ENCODE data around the gene ARHGAP6.

The ARHGAP6 gene, protein sequence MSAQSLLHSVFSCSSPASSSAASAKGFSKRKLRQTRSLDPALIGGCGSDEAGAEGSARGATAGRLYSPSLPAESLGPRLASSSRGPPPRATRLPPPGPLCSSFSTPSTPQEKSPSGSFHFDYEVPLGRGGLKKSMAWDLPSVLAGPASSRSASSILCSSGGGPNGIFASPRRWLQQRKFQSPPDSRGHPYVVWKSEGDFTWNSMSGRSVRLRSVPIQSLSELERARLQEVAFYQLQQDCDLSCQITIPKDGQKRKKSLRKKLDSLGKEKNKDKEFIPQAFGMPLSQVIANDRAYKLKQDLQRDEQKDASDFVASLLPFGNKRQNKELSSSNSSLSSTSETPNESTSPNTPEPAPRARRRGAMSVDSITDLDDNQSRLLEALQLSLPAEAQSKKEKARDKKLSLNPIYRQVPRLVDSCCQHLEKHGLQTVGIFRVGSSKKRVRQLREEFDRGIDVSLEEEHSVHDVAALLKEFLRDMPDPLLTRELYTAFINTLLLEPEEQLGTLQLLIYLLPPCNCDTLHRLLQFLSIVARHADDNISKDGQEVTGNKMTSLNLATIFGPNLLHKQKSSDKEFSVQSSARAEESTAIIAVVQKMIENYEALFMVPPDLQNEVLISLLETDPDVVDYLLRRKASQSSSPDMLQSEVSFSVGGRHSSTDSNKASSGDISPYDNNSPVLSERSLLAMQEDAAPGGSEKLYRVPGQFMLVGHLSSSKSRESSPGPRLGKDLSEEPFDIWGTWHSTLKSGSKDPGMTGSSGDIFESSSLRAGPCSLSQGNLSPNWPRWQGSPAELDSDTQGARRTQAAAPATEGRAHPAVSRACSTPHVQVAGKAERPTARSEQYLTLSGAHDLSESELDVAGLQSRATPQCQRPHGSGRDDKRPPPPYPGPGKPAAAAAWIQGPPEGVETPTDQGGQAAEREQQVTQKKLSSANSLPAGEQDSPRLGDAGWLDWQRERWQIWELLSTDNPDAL (N-terminal part only)

DNA sequence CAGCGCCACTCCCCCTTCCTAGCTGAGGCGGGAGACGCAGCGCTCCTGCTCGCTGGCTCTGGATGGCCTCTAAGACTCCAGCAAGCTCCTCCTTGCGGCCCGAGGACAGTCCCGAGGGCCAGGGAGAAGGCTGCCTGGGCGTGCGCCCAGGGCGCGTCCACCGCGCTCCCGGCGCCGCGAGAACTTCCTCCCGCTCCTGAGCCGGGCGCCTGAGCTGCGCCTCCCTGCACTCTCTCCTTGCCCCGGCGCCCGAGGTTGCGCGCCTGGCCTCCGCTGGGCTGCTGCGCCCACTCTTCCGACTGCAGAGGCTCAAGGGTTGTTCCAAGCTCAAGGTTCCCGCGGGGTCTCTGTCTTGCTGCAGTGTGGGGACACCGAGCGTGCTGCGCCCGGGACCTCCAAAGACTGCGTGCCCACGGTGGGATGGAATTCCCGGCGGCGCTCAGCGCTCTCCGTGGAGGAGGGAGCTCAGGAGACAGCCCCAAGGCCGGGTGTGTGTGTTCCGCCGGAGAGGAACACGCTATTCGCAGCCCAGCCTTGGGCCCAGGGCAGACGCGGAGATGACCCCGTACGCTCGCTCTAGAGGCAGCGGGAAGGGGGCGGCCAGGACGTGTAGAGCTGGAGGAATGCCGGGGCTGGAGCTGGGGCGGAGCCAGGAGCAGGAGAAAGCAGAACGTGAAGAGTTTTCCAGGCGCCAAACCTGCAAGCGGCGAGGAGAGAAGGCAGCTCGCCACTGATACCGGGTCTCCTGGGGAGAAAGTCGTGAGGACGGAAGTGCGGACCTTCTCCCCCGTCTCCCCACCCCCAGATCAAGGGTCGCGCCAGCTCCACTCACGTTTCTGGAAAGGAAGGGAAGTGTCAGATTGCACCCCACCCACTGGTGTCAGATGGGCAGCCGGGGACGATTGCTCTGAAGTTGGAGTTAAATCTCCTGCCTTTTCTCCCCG is at the start of gene ARHGAP6:
ARHGAP6 (minus strand) TSS at position 753 of the 944 bp plus-strand sequence. CDS start 1,092 bp downstream, outside the sequence.
- DNase-seq (ENCODE audit: low read depth, low spot score), result peak; percentile 87

DNA sequence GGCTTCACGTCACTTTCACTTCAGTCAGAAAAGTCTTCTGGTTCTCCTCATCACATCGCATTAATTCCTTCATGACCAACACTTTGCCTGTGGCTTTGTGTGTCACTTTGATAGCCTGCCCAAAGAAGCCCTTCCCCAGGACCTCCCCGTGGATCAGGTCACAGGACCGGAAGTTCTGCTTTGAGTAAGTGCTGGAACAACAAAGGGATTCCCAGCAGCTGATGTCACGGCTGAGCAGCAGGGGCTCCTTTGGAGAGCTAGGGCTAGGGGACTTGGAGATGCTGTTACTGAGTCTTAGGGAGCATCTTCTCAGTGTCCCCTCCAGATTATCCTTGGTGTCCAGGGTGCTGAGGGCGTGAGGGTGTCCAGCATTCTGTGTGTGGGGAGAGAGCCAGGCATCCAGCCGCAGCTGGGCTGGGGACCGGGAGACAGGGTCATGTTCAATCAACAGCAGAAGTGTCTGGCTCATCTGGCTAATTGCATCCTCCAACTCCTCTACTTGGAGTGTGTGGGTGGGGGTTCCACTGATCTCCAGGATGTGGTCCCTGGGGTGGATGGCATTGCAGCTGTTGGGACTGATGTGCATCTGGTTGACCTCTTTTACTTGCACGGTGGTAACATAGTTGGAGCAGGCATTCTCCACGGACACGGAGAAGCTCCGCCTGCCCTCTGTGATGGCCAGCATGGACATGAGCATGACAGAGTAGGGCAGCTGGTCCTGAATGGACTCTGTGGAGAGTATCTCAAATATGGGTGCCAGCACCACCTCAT is 39.2 kb upstream of the ARHGAP6 start:
- DNase-seq (ENCODE audit: low read depth, low spot score), result peak; percentile 66

GRCh38 chrX:11703855-11704254 is 38.1 kb upstream of the ARHGAP6 start:
- DNase-seq (ENCODE audit: low read depth, low spot score), result no peak

DNA sequence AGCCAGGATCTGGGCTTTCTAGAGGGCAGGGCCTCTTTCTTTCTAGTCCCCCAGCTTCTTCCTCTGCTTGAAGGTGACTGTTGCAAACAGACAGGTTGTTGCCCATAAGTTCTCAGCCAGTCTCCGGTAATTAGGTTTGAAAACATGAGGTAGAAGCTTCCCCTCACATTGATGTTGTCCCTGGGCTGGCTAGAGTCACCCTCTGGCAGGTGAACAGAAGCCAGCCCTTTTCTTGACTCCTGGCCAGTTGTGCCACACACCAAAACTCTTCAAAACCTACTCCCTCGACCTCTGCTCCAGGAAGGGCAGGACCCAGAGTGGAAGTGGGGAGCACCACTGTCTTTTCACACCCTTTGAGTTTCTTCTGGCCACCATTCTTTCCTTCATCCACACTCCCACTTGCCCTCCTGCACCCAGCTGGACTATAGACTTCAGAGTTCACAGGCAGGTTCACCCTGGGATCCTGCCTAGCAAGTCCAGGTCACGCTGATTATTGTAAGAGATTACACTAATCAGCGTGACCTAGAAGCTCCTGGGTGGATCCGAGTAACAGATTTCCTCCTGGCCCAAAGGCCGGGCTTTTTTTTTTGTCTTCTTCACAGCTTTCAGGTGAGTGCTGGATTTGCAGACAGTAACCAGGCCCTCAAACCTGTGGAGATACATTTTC is 37.4 kb upstream of the ARHGAP6 start:
- no peak for DNase-seq (ENCODE audit: low read depth, low spot score)

DNA sequence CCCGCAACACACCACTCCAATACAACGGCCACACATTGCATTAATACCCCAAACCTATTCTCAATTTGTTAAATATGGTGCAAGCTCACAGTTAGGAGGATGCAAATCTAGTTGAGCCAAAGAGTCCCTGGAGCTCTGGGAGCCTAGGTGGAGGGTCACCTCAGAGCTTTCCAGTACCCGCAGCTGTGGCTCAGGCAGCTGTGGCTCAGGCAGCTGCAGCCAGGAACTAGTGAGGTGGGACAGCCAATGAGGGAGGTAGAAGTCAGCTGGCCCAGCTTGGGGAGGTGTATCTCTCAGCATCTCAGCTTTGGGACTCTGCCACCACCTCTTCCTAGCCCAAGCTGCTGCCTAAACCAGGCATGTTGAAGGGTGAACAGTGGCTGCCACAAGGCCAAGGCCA is 36.7 kb upstream of the ARHGAP6 start:
- no peak for DNase-seq (ENCODE audit: low read depth, low spot score)

- no peak for DNase-seq (ENCODE audit: low read depth, low spot score)
Measured at GRCh38 chrX:11698702-11699101, 33.0 kb upstream of the ARHGAP6 start.

- DNase-seq (ENCODE audit: low read depth, low spot score), result no peak
Measured at GRCh38 chrX:11688201-11688600, 22.5 kb upstream of the ARHGAP6 start.

DNA sequence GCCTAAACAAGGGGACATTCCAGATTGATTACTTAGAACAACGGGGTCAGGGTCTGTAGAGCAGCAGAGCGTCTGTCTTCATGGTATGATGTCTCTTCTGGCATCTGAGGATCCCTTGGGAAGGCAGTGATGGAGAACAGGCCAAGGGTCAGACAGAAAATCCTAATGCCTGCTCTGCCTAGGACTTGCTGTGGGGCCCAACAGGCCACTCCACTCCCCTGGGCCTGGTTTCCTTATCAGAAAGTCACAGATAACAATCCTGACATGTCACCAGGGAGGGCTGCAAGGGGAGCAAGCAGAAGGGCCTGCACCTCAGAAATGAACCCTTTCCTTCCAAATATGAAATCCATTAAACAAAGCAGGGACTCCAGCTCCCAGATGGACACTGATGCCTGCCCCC is 21.4 kb upstream of the ARHGAP6 start:
- DNase-seq (ENCODE audit: low read depth, low spot score), result peak; percentile 64

GRCh38 chrX:11683057-11683456 is 17.3 kb upstream of the ARHGAP6 start:
- DNase-seq (ENCODE audit: low read depth, low spot score), result no peak

DNA sequence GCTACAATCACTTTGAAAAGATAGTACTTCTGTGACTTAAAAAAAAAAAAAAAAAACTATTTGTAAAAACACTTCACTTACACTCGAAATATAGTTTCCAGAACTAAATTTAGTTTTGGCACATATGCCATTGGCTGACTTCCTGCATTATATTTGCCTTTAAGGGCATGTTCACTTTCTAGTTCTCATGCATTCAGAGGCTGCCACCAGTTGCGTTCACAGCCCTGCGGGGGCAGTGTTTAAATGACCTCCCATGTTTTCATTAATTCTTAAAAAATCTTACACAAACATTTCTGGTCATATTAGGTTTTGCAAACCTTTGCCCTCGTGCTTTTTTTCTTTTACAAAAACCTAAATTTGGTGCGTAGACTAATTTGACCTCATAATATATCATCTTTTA is 12.4 kb upstream of the ARHGAP6 start:
- DNase-seq (ENCODE audit: low read depth, low spot score), result no peak

GRCh38 chrX:11672213-11672612 is 6.5 kb upstream of the ARHGAP6 start:
- DNase-seq (ENCODE audit: low read depth, low spot score), result no peak

DNA sequence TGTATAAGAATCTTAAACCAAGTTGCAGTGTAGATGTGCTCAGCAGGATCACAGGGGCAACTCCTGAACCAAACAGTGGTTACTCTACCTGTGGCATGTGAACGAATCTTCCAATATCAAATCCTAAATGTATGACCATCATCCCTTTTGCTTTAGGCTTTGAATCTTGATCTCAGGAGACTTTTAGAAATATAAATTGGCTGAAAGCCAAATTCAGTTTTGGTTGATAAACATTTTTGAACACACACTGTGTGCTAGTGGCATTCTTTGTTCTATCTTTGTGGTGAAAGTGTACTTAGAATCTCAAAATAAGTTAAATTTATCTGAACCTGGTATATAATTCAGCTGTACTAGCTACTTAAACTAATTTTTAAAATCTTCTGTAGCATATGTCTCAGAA is 4.6 kb upstream of the ARHGAP6 start:
- DNase-seq (ENCODE audit: low read depth, low spot score), result no peak

GRCh38 chrX:11666952-11667685 is 1.4 kb upstream of the ARHGAP6 start:
- peak; percentile 42 for DNase-seq (ENCODE audit: low read depth, low spot score)

DNA sequence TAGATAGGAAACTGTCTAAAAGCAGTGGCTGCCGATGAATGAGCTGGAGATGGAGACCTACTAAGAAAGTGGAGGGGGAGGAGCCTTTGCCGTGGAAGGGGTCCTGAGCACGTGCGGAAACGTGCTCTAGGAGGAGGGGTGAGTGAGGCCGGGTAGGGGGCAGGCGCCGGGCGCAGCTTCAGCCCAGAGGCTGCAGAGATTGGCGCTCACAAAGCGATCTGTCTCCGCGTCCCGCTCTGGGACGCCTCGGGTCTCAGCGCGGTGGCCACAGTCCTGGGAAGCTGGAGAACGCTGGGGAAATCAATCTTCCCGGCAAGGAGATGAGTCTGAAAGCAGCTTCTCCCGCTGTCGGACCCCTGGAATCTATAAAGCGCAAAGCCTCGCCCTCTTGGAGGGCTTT is 444 bp upstream of the ARHGAP6 start:
- DNase-seq (ENCODE audit: low read depth, low spot score), result peak; percentile 92

GRCh38 chrX:11664211-11665167 is 1.2 kb downstream of the ARHGAP6 start:
- peak; percentile 46 for DNase-seq (ENCODE audit: low read depth, low spot score)

GRCh38 chrX:11663875-11664210 is 1.9 kb downstream of the ARHGAP6 start:
- DNase-seq (ENCODE audit: low read depth, low spot score), result peak; percentile 35

DNA sequence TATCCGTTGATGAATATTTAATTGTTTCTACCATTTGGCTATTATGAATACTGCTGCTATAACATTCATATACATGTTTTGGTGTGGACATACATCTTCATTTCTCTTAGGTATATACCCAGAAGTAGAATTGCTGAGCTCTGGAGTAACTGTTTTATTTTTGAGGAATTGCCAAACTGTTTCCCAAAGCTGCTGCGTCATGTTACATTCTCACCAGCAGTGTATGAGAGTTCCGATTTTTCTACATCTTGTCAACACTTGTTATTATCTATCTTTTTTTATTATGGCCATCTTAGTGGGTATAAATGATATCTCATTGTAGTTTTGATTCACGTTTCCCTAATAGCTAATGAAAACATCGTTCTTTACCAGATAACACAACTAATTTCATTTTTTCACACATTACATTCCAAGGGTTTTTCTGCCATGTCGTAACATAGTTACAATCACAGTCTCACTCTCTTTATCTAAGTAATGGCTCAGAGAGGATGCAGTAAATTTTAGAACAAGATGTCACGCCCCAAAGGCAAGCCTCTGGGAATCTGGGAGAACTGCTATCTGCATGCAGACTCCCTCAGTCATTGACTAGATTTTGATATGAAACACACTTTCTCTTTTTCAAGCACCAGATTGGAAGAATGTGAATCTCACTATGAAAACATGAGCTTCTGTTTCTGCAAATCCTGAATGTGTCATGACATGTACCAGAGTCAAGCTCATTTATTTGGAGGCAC is 10.3 kb downstream of the ARHGAP6 start:
- DNase-seq (ENCODE audit: low read depth, low spot score), result peak; percentile 11
